ENCODE data around the gene GLS2.
"Not testable (repeated sequence)": the region's sequence is repeated elsewhere in the genome, so short reads cannot be mapped to it uniquely, and the experiment has no call there.

The GLS2 gene

DNA sequence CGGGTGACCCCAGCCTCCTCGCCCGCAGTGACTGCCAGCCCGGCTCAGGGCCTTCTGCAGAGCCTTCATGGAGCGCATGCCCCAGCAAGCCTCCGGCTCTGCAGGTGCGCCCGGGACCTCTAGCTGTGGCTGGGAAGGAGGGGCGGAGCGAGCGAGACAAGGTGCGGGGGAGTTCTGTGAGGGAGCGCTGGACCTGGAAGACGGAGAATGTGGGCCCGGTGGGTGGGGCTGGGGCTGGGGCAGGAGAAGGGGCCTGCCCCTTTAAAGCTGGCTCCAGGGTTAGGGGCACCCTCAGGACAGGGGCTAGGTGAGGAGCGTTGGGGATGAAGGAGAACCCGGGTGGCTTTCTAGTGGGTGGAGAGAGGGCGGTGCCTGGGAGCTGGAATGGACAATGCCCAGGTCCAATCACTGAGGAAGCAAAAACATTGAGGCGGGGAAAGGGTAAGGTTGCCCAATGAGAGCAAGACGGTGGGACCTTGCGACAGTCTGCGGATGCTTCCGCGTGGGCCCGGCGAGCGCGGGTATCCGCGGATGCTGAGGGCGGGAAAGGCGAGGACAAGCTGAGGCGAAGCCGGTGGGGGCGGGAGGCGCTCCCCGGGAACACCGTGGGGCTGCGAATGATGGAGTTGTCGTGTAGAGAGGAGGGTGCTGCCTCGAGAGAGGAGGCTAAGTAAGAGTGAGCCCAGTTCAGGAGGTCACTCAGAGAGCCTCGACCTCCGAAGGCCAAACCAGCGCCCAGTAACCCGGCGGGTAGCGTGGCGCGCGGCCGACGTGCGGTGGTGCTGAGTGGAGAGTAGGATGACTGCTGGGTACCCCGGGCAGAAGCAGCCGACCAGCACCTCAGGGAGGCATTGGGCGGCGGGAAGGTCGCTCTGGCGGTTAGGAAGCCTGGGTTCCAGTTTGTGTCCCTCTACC, at the start of gene GLS2:
Gene GLS2, minus strand, starts transcription at position 121 of the 915 bp plus-strand sequence. Its CDS starts 43 bp downstream, at position 78.
- DNase-seq: peak; percentile 85

DNA sequence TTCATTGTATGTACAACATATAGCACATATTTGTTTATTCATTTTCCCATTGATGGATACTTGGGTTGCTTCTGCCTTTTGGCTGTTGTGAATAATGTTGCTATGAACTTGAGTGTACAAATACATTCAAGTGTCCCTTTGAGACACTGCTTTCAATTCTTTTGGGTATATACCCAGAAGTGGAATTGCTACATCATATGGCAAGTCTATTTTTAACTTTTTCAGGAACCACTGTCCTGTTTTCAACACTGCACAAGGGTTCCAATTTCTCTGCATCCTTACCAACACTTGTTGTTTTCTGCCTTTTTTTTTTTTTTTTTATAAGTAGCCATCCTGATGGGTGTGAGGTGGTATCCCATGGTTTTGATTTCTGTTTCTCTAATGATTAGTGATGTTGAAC, 49.6 kb upstream of the GLS2 start:
- no peak for DNase-seq

DNA sequence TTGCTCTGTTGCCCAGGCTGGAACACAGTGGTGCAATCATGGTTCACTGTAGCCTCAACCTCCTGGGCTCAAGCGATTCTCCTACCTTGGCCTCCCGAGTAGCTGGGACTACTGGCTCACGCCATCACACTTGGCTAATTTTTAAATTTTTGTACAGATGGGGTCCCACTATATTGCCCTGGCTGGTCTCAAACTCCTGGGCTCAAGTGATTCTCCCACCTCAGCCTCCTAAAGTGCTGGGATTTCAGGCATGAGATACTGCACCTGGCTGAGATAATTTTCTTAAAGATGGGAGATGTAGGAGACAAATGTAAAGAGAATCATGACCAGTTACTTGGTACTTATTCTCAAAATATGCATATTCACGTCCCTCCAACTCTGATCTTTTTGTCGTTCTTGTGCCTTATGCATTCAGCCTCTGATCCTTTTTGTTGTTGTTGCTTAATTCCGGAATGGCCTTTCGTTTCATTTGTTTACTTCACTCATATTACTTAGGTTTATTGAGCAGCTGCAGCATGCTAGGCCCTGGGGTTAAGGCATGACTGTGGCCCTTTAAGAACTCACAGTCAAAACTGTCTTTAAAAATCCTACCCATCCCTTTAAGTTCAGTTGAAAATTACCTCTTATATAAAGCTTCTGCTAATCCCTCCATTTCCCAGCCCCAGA, 42.6 kb upstream of the GLS2 start:
- no peak for DNase-seq

DNA sequence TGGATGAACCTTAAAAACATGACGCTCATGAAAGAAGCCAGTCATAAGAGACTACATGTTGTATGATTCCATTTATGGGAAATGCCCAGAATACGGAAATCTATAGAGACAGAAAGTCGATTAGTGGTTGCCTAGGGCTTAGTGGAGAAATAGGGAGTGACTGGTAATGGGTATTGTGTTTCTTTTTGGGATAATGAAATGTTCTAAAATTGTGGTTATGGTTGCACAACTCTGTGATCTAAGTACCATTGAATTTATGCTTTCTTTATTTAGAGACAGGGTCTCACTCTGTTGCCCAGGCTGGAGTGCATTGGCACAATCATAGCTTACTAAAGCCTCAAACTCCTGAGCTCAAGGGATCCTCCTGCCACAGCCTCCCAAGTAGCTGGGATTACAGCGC, 41.7 kb upstream of the GLS2 start:
- DNase-seq: no peak

DNA sequence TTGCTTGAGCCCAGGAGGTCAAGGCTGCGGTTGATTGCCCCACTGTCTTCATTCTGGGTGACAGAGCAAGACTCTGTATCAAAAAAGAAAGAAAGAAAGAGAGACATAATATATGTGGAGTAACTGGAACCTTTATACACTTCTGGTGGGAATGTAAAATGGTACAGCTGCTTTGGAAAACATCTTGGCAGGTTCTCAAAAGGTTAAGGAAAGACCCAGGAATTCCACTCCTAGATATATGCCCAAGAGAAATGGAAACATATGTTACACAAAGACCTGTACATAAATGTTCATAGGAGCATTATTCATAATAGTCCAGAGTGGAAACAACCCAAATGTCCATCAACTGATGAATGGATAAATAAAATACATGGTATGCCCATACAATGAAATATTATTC, 40.9 kb upstream of the GLS2 start:
- no peak for DNase-seq

DNA sequence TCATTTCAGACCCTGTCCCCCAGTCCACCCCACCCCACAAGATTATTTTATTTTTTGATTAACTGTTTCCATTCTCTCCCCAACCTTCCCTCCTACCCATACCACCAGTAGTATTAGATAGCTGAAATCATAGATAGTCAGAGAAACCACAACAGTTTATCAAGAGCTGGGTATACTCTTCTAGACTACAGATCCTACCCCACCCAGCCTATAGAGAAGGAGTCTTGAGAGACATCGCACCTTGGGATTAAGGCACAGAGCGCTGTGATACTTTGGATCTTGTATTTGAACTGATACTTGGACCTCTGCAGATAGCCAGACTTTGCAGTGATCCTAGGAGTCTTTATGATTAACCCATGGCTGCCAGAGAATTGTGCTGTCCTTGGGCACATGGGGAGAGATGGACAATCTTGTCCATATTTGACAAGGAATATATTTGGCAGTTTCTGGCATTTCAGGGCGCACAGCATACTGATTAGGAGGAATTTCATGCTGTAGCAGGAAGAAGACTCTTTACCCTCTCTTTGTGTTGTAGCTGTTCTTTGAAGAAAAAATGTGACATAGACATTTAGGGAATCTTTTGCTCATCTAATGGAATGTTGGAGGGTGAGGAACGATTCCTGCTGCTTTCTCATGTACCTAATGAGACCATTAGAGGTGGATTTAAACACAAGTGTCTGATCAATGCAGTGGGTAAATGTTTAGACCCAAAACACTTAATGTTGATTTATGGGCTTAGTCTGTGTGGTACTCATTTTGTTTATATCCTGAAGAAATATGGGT, 34.6 kb upstream of the GLS2 start:
- no peak for DNase-seq

DNA sequence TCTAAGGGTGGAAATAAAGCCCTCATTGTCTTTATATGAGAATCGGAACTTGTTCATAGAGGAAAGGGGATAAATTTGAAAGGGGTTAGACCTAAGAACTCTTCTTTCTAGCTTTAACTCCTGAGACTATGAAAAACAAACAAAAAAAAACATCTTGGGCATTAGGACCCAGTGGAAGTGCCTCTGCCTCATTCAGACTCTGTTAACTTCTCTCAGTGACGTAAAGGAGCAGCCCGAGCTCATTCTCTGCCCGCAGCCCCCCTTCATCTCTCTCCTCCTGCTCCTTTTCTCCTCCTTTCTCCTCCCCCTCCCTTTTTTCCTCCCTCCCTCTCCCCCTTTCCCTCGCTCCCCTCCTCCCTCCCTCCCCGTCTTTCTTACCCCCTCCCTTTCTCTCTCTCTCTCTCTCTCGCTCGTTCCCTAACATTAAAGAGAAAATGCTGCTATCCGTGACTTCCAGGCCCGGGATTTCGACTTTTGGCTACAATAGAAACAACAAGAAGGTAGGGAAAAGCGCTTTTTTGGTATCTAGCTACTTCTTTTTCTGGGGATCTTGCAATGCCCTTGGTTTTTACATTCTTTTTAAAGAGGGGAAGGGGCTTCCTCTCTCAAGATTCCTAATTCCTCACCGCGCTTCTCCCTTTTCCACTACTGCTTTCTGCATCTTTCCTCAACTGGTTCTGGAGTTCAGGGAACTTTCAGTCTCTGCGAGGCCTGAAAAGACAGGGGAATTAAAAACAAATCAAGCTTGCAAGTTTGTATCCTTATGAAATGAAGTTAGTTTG, 33.8 kb upstream of the GLS2 start, which contains the start of gene RBMS2:
Gene RBMS2, plus strand, starts transcription at position 231 of the 782 bp plus-strand sequence. Its CDS starts 204 bp downstream, at position 435.
- DNase-seq: peak; percentile 45

DNA sequence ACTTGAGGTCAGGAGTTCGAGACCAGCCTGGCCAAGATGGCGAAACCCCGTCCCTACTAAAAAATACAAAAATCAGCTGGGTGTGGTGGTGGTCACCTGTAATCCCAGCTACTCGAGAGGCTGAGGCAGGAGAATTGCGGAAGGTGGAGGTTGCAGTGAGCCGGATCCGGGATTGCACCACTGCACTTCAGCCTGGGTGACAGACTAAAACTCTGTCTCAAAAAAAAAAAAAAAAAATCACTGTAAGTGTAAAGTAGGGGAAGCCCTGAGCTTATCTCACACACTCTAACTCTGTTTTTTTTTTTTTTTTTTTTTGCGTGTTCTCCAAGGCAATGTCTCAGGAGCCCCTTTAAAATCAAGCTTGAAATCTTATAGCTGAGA, 33.2 kb upstream of the GLS2 start:
- no peak for DNase-seq

DNA sequence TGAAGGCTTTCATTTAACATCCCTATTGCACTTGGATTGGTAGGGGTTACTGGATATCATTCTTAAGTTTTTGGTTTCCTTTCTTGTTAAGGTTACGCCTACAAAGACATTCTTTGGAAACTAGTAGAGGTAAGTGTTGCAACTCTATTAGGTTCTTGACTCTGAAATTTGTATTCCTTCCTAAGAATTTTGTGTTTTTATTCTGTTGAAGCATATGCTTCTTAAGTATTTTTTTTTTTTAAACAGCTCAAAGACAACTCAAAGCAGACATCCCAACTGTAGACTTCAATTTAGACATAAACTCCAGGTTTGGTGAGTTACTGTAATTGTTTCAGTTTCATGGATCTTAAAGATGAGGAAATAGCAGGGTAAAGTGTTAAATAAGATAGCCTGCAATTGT, 32.5 kb upstream of the GLS2 start:
- no peak for DNase-seq

DNA sequence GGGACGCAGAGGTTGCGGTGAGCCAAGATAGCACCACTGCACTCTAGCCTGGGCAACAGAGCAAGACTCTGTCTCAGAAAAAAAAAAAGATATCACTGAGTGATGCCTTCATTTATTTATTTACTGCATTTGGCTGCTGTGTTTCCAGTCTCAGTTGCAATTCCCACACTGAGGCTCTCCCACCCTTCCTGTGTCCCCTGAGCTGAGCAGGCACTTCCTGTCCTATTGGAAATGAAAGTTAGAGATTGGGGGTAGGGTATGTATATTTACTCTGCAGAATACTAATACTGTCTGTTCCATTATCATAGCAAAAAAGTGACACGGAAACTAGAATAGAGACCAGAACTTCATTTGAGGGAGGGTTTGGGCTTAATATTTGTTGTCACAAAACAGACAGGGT, 32.1 kb upstream of the GLS2 start:
- DNase-seq: no peak

DNA sequence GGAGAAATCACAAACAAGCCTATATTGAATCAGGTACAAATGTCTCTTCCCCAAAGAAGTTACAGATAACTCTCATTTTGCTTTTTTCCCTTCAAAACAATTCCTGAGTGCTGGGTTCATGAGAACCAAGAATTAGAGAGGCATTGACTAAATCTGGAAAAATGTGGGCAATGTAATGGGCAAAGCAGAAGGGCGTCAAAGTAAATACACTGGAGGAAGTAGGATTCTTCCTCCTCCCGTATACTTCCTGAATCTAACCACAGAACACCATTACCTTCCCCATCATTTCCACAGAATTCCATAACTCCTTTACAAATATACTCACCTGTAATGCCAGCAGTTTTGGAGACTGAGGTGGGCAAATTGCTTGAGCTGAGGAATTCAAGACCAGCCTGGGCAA, 30.6 kb upstream of the GLS2 start:
- DNase-seq: no peak

DNA sequence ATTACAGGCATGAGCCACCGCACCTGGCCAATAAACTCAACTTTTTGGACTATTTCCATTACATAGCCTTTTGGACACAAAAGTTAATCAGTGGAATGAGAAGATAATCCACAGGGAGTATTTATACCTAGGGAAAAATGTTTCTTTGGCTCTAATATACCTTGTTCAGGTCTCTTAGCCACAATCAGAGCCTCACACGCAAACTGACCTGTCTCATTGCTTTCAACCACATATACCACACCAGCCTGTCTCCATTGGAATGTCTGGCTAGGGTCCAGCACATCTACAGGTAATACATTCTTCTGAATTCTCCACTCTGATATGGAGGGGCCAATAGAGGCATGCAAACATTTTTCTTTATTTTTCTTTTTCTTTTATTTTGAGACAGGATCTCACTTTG, 29.9 kb upstream of the GLS2 start:
- DNase-seq: no peak

DNA sequence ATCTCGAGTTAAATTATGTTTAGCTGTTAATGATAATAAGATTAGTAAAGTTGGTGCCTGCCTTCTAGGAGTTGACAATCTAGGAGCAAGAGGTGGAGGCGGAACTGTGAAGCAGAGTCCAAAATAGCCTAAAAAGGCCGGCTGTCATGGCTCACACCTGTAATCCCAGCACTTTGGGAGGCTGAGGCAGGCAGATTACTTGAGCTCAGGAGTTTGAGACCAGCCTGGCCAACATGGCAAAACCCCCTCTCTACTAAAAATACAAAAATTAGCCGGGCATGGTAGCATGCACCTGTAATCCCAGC, 26.0 kb upstream of the GLS2 start:
- not testable (repeated sequence) for DNase-seq

DNA sequence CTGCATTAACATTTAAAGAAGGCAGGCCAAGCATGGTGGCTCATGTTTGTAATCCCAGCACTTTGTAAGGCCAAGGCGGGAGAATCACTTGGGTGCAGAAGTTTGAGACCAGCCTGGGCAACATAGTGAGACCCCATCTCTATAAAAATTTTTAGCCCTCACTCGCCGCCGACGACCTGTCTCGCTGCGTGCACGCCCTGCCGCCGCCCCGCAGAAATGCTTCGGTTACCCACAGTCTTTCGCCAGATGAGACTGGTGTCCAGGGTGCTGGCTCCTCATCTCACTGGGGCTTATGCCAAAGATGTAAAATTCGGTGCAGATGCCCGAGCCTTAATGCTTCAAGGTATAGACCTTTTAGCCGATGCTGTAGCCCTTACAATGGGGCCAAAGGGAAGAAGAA, 22.8 kb upstream of the GLS2 start:
- no peak for DNase-seq

DNA sequence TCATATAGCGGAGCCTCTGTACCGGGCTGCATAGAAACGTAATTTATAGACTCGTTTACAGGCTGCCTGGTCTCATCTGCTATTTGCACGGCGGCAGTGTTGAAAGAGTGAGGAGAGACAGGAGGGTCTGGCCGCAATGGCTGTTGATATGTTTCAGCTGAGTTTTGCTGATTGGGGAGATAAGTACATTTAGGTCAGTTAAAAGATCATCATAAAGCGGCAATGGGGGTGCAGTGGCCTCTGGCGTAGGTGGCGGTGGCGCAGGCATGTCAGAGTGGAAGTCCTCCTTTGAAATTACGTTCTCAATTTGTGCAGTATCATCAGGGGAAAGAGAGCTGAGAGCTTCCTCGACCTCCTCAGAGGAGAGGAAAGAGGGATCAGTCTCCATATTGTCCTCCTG, 11.9 kb upstream of the GLS2 start:
- DNase-seq: not testable (repeated sequence)

DNA sequence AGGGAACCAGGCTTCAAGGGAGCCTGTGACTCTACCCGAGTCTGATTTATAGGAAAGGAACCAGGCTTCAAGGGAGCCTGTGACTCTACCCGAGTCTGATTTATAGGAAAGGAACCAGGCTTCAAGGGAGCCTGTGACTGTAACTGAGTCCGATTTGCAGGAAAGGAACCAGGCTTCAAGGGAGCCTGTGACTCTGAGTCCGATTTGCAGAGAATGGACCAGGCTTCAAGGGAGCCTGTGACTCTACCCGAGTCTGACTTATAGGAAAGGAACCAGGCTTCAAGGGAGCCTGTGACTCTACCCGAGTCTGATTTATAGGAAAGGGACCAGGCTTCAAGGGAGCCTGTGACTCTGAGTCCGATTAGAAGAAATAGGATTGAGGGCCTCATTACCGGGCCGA, 11.5 kb upstream of the GLS2 start:
- not testable (repeated sequence) for DNase-seq

DNA sequence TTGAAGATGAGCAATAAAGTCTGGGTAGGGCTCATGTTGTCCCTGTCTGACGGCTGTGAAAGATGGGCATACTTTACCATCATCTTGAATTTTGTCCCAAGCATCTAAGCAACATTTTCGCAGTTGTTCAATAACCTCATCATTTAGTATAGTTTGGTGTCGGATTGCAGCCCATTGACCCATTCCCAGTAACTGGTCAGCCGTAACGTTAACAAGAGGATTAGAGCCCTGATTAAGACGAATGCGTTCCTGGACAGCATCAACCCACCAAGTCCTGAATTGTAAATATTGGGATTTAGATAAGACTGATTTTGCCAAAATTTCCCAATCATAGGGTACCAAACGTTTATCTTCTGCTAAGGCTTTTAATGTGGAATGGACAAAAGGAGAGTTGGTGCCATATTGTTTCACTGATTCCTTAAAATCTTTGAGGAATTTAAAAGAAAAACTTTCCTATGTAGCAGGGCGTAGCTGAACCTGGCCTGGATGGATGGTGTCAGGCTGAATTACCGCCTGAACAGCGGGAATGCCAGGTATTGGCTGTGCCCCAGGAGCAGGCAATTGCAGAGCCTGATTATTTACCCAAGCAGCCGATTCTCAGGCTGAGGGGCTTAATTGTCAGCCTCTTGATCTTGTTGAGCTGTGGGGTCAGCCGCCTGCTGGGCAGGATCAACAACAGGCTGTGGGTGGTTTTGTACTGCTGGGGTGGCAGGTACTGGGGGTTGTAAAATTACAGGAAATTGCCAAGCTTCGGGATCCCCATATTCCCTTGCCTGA, 10.4 kb upstream of the GLS2 start:
- DNase-seq: not testable (repeated sequence)

DNA sequence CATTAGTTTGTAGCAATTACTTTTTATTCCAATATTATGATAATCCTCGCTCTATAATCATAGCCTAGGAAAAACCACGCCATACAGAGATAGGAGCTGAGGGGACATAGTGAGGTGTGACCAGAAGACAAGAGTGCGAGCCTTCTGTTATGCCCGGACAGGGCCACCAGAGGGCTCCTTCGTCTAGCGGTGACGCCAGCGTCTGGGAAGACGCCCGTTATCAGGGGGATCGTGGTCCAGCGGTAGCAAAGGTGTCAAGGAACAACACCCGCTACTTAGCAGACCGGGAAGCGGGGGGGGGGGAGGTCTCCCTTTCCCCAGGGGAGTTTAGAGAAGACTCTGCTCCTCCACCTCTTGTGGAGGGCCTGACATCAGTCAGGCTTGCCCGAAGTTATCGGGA, 8.7 kb upstream of the GLS2 start:
- peak; percentile 49 for DNase-seq

DNA sequence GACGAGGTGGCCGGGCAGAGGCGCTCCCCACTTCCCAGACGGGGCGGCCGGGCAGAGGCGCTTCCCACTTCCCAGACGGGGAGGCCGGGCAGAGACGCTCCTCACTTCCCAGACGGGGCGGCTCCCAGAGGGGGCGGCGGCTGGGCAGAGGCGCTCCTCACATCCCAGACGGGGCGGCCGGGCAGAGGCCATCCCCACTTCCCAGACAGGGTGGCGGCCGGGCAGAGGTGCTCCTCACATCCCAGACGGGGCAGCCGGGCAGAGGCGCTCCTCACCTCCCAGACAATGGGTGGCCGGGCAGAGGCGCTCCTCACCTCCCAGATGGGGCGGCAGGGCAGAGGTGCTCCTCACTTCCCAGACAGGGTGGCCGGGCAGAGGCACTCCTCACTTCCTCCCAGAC, 6.5 kb upstream of the GLS2 start:
- DNase-seq: not testable (repeated sequence)

DNA sequence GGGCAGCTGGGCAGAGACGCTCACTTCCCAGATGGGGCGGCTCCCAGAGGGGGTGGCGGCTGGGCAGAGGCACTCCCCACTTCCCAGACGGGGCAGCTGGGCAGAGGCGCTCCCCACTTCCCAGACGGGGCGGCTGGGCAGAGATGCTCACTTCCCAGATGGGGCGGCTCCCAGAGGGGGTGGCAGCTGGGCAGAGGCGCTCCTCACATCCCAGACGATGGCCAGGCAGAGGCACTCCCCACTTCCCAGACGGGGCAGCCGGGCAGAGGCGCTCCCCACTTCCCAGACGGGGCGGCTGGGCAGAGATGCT, 6.1 kb upstream of the GLS2 start:
- DNase-seq: not testable (repeated sequence)

DNA sequence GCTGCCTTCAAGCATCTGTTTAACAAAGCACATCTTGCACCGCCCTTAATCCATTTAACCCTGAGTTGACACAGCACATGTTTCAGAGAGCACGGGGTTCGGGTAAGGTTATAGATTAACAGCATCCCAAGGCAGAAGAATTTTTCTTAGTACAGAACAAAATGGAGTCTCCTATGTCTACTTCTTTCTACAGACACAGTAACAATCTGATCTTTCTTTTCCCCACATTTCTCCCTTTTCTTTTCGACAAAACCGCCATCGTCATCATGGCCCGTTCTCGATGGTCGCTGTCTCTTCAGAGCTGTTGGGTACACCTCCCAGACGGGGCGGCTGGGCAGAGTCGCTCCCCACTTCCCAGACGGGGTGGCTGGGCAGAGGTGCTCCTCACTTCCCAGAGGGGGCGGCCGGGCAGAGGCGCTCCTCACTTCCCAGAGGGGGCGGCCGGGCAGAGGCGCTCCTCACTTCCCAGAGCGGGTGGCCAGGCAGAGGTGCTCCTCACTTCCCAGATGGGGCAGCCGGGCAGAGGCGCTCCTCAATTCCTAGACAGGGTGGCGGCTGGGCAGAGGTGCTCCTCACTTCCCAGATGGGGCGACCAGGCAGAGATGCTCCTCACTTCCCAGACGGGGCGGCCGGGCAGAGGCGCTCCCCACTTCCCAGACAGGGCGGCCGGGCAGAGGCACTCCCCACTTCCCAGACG, 5.6 kb upstream of the GLS2 start:
- not testable (repeated sequence) for DNase-seq

Measured in CD4-positive, alpha-beta T cell treated with Interleukin-6 for 4 hours (primary cell).